Neural cell (in vitro differentiated cells): ENCODE measurements around the gene CUEDC1. TPM values are rescaled to one million over a fixed set of nuclear protein-coding genes. Genes with fewer than 3 reads are reported as not detected.
A peak's percentile ranks its signal among the peaks of the same experiment; 100 is the strongest.

Experiments used
- H2AFZ ChIP-seq: fragments of 200-600, 300-800 bp; sonication (generic), shearing (Covaris generic); 2 replicates; pipeline ENCODE4 v1.6.0; 2014; ENCODE audit warnings: low read depth, mild to moderate bottlenecking, antibody characterized with exemption, low read length, moderate library complexity
- H3F3A ChIP-seq: fragments of 200-600 bp; shearing (Covaris generic); 2 replicates; pipeline ENCODE4 v1.6.1; 2016; ENCODE audit warnings: mild to moderate bottlenecking, moderate library complexity, mixed read lengths, antibody characterized with exemption, low read length; ENCODE audit not compliant: insufficient read depth, poor library complexity, severe bottlenecking
- H3K27ac ChIP-seq: fragments of 200-600, 300-800 bp; sonication (generic), shearing (Covaris generic); 2 replicates; pipeline ENCODE4 v1.5.1; 2014; ENCODE audit warnings: mild to moderate bottlenecking, low read length, moderate library complexity
- H3K27me3 ChIP-seq: fragments of 300-800, 200-600 bp; sonication (generic), shearing (Covaris generic); 2 replicates; pipeline ENCODE4 v1.6.0; 2014; ENCODE audit warnings: mild to moderate bottlenecking, low read depth, low read length, moderate library complexity; ENCODE audit not compliant: insufficient read depth
- H3K36me3 ChIP-seq: fragments of 300-800, 200-600 bp; sonication (generic), shearing (Covaris generic); 2 replicates; pipeline ENCODE4 v1.5.1; 2014; ENCODE audit warnings: mild to moderate bottlenecking, antibody characterized with exemption, low read length, moderate library complexity; ENCODE audit not compliant: insufficient read depth
- H3K4me2 ChIP-seq: fragments of 300-800, 200-600 bp; sonication (generic), shearing (Covaris generic); 2 replicates; pipeline ENCODE4 v1.6.0; 2014; ENCODE audit warnings: mild to moderate bottlenecking, low read length
- H3K4me3 ChIP-seq: fragments of 300-800, 200-600 bp; sonication (generic), shearing (Covaris generic); 2 replicates; pipeline ENCODE4 v1.5.1; 2014; ENCODE audit warnings: mild to moderate bottlenecking, low read length, moderate library complexity
- H3K79me2 ChIP-seq: fragments of 200-600 bp; shearing (Covaris generic); replicated peaks from 2 replicates; pipeline ENCODE4 v1.6.0; 2014; ENCODE audit warnings: mild to moderate bottlenecking, low read length, moderate library complexity; ENCODE audit not compliant: insufficient read depth
- H3K9ac ChIP-seq: fragments of 300-800, 200-600 bp; sonication (generic), shearing (Covaris generic); 2 replicates; pipeline ENCODE4 v1.6.1; 2016; ENCODE audit warnings: mild to moderate bottlenecking, low read length, mixed read lengths
- H3K9me2 ChIP-seq: fragments of 200-600 bp; shearing (Covaris generic); 2 replicates; pipeline ENCODE4 v1.6.1; 2016; ENCODE audit warnings: mild to moderate bottlenecking, low read length, mixed read lengths; ENCODE audit not compliant: insufficient read depth
- H3K9me3 ChIP-seq: fragments of 200-600, 300-800 bp; sonication (generic), shearing (Covaris generic); 2 replicates; pipeline ENCODE4 v1.6.1; 2016; ENCODE audit warnings: mild to moderate bottlenecking, mixed run types, low read length, moderate library complexity, mixed read lengths
- H4K20me1 ChIP-seq: fragments of 200-600 bp; shearing (Covaris generic); 2 replicates; pipeline ENCODE4 v1.6.1; 2016; ENCODE audit warnings: mild to moderate bottlenecking, mixed run types; ENCODE audit not compliant: insufficient read depth
- EP300 ChIP-seq: fragments of 450-650 bp; conservative IDR thresholded peaks from 2 replicates; pipeline ENCODE4 v1.6.1; 2014; ENCODE audit warnings: antibody characterized with exemption, mild to moderate bottlenecking, moderate library complexity; ENCODE audit not compliant: poor library complexity, severe bottlenecking
- EZH2 ChIP-seq: fragments of 200-600, 300-800 bp; shearing (Covaris generic), sonication (generic); IDR thresholded peaks from 2 replicates; pipeline ENCODE4 v1.6.1; 2014; ENCODE audit warnings: antibody characterized with exemption, low read length, borderline replicate concordance, mild to moderate bottlenecking; ENCODE audit not compliant: insufficient read depth, poor library complexity, severe bottlenecking
- MXI1 ChIP-seq: fragments of 450-650 bp; conservative IDR thresholded peaks from 2 replicates; pipeline ENCODE4 v1.6.1; 2014; ENCODE audit warnings: antibody characterized with exemption, mild to moderate bottlenecking; ENCODE audit not compliant: poor library complexity, severe bottlenecking
- POLR2AphosphoS5 ChIP-seq: IDR thresholded peaks from 2 replicates; pipeline ENCODE4 v1.6.1; 2012
- RAD21 ChIP-seq: fragments of 450-650 bp; conservative IDR thresholded peaks from 2 replicates; pipeline ENCODE4 v1.6.1; 2014; ENCODE audit warnings: antibody characterized with exemption, mild to moderate bottlenecking, moderate library complexity
- SMC3 ChIP-seq: fragments of 450-650 bp; conservative IDR thresholded peaks from 2 replicates; pipeline ENCODE4 v1.6.1; 2014; ENCODE audit warnings: antibody characterized with exemption, mild to moderate bottlenecking, moderate library complexity; ENCODE audit not compliant: poor library complexity
- TAF1 ChIP-seq: IDR thresholded peaks from 2 replicates; pipeline ENCODE4 v1.6.1; 2012; ENCODE audit warnings: low read depth
- polyA plus RNA-seq: library from polyadenylated mRNA; depleted of rRNA; stranded (reverse); fragments of >200 nt; gene quantifications from 2 replicates; pipeline ENCODE4 v1.2.3, GENCODE V29; 2014
- TF ChIP-seq, protein P1 (sequence below): fragments of 450-650 bp; IDR thresholded peaks from 2 replicates; pipeline ENCODE4 v1.5.1; 2014; ENCODE audit warnings: antibody characterized with exemption, mild to moderate bottlenecking, moderate library complexity; ENCODE audit not compliant: poor library complexity, severe bottlenecking

CUEDC1 gene
- polyA plus RNA-seq, 1 donor from 2014 or later, result 27.0 TPM

DNA sequence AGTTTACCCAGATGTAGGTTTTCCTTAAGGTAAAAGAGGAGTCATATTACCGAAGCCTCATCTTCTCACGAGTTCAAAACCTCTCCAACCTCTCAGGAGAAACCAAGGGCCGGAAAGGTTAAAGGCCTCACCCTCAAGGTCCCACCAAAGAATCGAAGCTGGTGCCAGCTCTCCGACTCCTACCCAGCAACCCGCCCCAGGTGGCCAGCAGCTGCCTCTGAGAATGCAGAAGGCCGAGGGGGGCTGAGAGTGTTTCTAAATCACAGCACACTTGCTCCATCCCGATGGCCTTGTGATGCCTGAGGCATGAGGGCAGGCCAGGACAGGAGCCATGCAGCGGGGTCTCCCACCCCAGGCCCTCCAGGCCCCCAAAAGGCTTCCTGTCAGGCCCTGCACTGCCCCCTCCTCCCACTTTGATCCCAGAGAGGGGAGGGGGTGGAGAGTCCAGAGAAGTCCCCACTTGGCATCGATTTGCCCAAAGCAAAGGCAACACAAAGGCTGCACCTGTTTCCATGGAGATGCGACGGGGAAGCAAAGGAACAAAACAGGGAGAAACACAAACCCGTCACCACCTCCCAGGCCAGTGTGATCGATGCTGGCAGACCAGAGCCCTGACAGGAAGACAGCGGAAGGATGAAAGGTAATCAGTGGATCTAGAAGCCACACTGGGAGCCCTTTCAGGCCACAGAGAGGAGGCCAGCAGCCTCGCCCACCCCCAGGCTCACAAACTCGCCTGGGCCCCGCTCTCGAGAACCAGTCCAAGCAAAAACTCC, 39.0 kb downstream of the CUEDC1 start:
- no peak overlapping the region for H3K4me2 ChIP-seq
- H4K20me1 ChIP-seq, result no peaks in the 10 kb centered on the region
- peak overlapping the region; percentile 19 for H2AFZ ChIP-seq

DNA sequence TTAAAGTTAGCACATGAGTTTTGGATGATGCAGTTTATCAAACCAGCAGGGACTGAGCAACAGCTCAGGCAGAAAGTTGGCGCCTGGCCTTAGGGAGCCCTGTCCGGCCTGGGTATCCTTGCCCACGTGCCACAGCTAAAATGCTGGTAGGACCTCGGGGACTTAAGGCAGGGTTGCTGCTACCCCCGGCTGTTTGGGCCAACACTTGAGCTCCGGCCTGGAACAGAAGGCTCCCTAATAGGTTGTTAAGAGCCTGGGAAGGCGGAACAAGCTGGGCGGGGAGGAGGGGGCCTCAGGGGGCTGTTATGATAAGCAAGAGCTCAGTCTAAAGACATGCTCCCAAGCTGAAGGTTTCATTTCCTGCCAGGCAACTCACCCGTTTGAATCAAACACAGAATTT, 39.7 kb downstream of the CUEDC1 start:
- no peak overlapping the region for H3K9ac ChIP-seq

More for the DNA sequence above, 39.0 kb downstream of the CUEDC1 start:
- Histone ChIP-seq H3F3A (no peaks in the 10 kb centered on the region), H3K27ac (peak overlapping the region; percentile 72), H3K9me3 (no peaks in the 10 kb centered on the region), H3K36me3 (no peaks in the 10 kb centered on the region), H3K9me2 (no peaks in the 10 kb centered on the region), H3K4me3 (peak overlapping the region; percentile 44), H3K79me2 (peaks cover 14% of the 10 kb centered on the region), H3K9ac (peak overlapping the region; percentile 47), H3K27me3 (no peaks in the 10 kb centered on the region)
- TF ChIP-seq MXI1 (peak; percentile 19), POLR2AphosphoS5 (peak; percentile 53), RAD21 (no peak), SMC3 (no peak), EP300 (peak; percentile 69)
- TF ChIP-seq, protein P1, sequence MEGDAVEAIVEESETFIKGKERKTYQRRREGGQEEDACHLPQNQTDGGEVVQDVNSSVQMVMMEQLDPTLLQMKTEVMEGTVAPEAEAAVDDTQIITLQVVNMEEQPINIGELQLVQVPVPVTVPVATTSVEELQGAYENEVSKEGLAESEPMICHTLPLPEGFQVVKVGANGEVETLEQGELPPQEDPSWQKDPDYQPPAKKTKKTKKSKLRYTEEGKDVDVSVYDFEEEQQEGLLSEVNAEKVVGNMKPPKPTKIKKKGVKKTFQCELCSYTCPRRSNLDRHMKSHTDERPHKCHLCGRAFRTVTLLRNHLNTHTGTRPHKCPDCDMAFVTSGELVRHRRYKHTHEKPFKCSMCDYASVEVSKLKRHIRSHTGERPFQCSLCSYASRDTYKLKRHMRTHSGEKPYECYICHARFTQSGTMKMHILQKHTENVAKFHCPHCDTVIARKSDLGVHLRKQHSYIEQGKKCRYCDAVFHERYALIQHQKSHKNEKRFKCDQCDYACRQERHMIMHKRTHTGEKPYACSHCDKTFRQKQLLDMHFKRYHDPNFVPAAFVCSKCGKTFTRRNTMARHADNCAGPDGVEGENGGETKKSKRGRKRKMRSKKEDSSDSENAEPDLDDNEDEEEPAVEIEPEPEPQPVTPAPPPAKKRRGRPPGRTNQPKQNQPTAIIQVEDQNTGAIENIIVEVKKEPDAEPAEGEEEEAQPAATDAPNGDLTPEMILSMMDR, result no peak

DNA sequence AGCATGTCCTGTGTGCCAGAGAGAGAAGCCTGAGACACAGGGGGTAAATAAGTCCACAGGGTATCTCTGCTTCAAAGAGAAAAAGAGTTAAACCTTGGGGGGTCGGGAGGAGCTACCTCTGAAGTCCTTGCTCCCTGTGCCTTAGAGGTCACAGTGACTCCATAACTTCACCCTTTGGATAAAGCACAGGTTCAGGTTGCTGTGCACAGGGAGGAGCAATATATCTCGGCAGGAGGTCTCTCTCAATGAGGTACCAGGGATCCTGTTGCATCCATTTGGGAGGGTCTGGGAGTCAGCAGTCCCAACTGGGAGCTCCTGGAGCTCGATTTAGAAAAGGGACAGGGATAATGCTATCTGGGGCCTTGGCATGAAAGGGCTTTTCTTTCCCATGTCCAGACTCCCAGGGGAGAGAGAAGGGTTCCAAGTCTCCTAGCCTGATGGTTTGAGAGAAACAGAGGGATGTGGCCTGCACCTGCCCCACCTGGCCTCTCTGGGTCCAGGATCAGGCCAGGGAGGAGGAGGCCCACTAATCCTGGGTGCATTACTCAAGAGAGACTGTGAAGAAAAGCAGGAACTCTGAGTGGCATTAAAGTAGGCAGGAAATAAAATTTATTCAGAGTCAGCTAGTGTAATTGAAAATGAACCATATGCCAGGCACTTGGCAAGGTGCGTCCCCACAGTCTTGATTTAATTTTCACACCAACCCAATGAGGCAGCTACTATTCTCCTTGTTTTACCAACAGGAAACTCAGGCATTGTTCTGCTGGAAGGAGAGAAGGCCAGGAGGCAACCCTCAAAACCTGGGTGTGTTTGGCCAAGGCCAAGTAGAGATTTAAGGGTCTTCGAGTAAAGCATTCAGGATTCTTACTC, 40.7 kb downstream of the CUEDC1 start:
- TF ChIP-seq RAD21, result no peak
- TF ChIP-seq, protein P1, result no peak
- TF ChIP-seq MXI1, result no peak
- no peak for TF ChIP-seq EZH2
- TF ChIP-seq TAF1, result no peak
- TF ChIP-seq POLR2AphosphoS5, result no peak
- H3K27me3 ChIP-seq, result no peaks in the 10 kb centered on the region
- H3K36me3 ChIP-seq, result no peaks in the 10 kb centered on the region
- no peaks in the 10 kb centered on the region for H3F3A ChIP-seq
- H3K79me2 ChIP-seq, result peaks cover 14% of the 10 kb centered on the region
- H3K9ac ChIP-seq, result no peak overlapping the region
- H3K9me3 ChIP-seq, result no peaks in the 10 kb centered on the region
- H2AFZ ChIP-seq, result no peak overlapping the region
- no peaks in the 10 kb centered on the region for H4K20me1 ChIP-seq
- H3K27ac ChIP-seq, result no peak overlapping the region
- no peak overlapping the region for H3K4me2 ChIP-seq
- no peak overlapping the region for H3K4me3 ChIP-seq
- H3K9me2 ChIP-seq, result no peaks in the 10 kb centered on the region

More for the DNA sequence above, 39.7 kb downstream of the CUEDC1 start:
- Histone ChIP-seq H3K79me2 (peaks cover 14% of the 10 kb centered on the region), H3K9me2 (no peaks in the 10 kb centered on the region), H3F3A (no peaks in the 10 kb centered on the region), H3K27me3 (no peaks in the 10 kb centered on the region), H4K20me1 (no peaks in the 10 kb centered on the region), H3K4me3 (no peak overlapping the region), H3K36me3 (no peaks in the 10 kb centered on the region), H3K9me3 (no peaks in the 10 kb centered on the region), H3K4me2 (no peak overlapping the region), H2AFZ (no peak overlapping the region), H3K27ac (peak overlapping the region; percentile 72)
- TF ChIP-seq TAF1, result no peak
